ENCODE measurements around the gene RHBDF1.

DNA sequence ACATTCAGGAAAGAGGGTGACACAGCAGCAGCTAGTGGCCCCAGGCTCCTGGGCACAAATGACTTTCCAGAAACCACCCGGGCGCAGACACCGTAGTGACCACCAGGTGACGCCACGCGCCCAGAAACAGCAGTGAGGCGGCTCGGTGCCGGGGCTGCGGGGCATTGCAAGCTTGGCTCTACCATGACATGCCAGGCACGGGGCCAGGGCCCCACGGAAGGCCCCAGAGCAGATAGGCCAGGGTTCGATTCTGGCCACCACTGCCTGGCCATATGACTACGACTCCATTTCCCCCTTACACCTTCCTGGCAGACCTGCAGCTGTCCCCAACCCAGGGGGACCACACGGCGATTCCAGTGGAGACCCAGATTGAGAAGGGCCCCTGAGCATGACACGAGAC is 6.7 kb downstream of the RHBDF1 start:
- TF ChIP-seq, protein P1, sequence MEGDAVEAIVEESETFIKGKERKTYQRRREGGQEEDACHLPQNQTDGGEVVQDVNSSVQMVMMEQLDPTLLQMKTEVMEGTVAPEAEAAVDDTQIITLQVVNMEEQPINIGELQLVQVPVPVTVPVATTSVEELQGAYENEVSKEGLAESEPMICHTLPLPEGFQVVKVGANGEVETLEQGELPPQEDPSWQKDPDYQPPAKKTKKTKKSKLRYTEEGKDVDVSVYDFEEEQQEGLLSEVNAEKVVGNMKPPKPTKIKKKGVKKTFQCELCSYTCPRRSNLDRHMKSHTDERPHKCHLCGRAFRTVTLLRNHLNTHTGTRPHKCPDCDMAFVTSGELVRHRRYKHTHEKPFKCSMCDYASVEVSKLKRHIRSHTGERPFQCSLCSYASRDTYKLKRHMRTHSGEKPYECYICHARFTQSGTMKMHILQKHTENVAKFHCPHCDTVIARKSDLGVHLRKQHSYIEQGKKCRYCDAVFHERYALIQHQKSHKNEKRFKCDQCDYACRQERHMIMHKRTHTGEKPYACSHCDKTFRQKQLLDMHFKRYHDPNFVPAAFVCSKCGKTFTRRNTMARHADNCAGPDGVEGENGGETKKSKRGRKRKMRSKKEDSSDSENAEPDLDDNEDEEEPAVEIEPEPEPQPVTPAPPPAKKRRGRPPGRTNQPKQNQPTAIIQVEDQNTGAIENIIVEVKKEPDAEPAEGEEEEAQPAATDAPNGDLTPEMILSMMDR (IDR thresholded peaks at IDR 0.05), result peak; percentile 94 to 99 (median 97)
- no peak for TF ChIP-seq POLR2A (IDR thresholded peaks at IDR 0.05)
- TF ChIP-seq POLR2AphosphoS5 (IDR thresholded peaks at IDR 0.05), result peak in 1 of 3 donors; percentile 33
- no peak for TF ChIP-seq EP300 (IDR thresholded peaks at IDR 0.05; ENCODE audit: low read depth)

All from transverse colon (tissue), 4 donors.